Mesenchymal stem cell (in vitro differentiated cells and primary cell): ENCODE results near the gene RAB8B.
A peak's percentile ranks its signal among the peaks of the same experiment; 100 is the strongest.

Experiments
- DNase-seq: peaks from one replicate; pipeline ENCODE4 v3.0.0-alpha.2; 2013
- H2AFZ ChIP-seq: one replicate; pipeline ENCODE4 v1.6.1; 2013; ENCODE audit warnings: low read depth, mild to moderate bottlenecking, control low read depth, inconsistent platforms, low read length, moderate library complexity
- H2AK5ac ChIP-seq: 2 replicates; pipeline ENCODE4 v1.6.1; 2013; ENCODE audit warnings: low read length, moderate library complexity, mild to moderate bottlenecking, inconsistent platforms; ENCODE audit not compliant: severe bottlenecking
- H2BK120ac ChIP-seq: one replicate; pipeline ENCODE4 v1.6.1; 2013; ENCODE audit warnings: low read depth, mild to moderate bottlenecking, inconsistent platforms, low read length, moderate library complexity
- H2BK12ac ChIP-seq, 2 experiments: one replicate each; pipeline ENCODE4 v1.6.1; 2013; ENCODE audit warnings: inconsistent platforms in 2 of 2, low read length in 2 of 2, mild to moderate bottlenecking in 2 of 2, moderate library complexity in 2 of 2, control low read depth in 1 of 2
- H2BK15ac ChIP-seq: one replicate; pipeline ENCODE4 v1.6.1; 2013; ENCODE audit warnings: mild to moderate bottlenecking, low read depth, inconsistent platforms; ENCODE audit not compliant: poor library complexity, severe bottlenecking
- H2BK5ac ChIP-seq: 2 replicates; pipeline ENCODE4 v1.6.1; 2013; ENCODE audit warnings: low read depth, mild to moderate bottlenecking, low read length, control low read depth, inconsistent platforms; ENCODE audit not compliant: poor library complexity, severe bottlenecking
- H3K14ac ChIP-seq, 2 experiments: one replicate each; pipeline ENCODE4 v1.6.1; 2013; ENCODE audit warnings: inconsistent platforms in 2 of 2, low read length in 2 of 2, control low read depth in 1 of 2, mild to moderate bottlenecking in 1 of 2, moderate library complexity in 1 of 2
- H3K18ac ChIP-seq, 2 experiments: one replicate each; pipeline ENCODE4 v1.6.1; 2013; ENCODE audit warnings: inconsistent platforms in 2 of 2, low read length in 2 of 2, control low read depth in 1 of 2, low read depth in 1 of 2, mild to moderate bottlenecking in 1 of 2
- H3K23ac ChIP-seq, 2 experiments: one replicate each; pipeline ENCODE4 v1.6.1; 2013; ENCODE audit warnings: inconsistent platforms in 2 of 2, low read length in 2 of 2, mild to moderate bottlenecking in 2 of 2, moderate library complexity in 2 of 2, control low read depth in 1 of 2
- H3K27ac ChIP-seq: 2 replicates; pipeline ENCODE4 v1.5.1; 2013; ENCODE audit warnings: mild to moderate bottlenecking, moderate library complexity, low read length, control low read depth, inconsistent platforms; ENCODE audit not compliant: poor library complexity, severe bottlenecking
- H3K27me3 ChIP-seq, 2 experiments: 2 replicates each; pipeline versions ENCODE4 v1.6.1 to v1.7.0; 2013; ENCODE audit warnings: low read length in 2 of 2, mild to moderate bottlenecking in 2 of 2, moderate library complexity in 2 of 2, control low read depth in 1 of 2, inconsistent platforms in 1 of 2; ENCODE audit not compliant: control insufficient read depth in 1 of 2, insufficient read depth in 1 of 2
- H3K36me3 ChIP-seq, 2 experiments: 2 replicates each; pipeline versions ENCODE4 v1.6.1 to v1.7.0; 2013; ENCODE audit warnings: low read length in 2 of 2, control low read depth in 1 of 2, inconsistent platforms in 1 of 2, low read depth in 1 of 2, mild to moderate bottlenecking in 1 of 2; ENCODE audit not compliant: insufficient read depth in 2 of 2, control insufficient read depth in 1 of 2
- H3K4ac ChIP-seq, 2 experiments: one replicate each; pipeline ENCODE4 v1.6.1; 2013; ENCODE audit warnings: inconsistent platforms in 2 of 2, low read length in 2 of 2, mild to moderate bottlenecking in 2 of 2, moderate library complexity in 2 of 2, control low read depth in 1 of 2, low read depth in 1 of 2
- H3K4me1 ChIP-seq: 2 replicates; pipeline ENCODE4 v1.6.1; 2013; ENCODE audit warnings: low read depth, low read length, control low read depth; ENCODE audit not compliant: control insufficient read depth, insufficient read depth
- H3K4me2 ChIP-seq: 2 replicates; pipeline ENCODE4 v1.6.1; 2013; ENCODE audit warnings: low read length, mild to moderate bottlenecking, inconsistent platforms; ENCODE audit not compliant: poor library complexity, severe bottlenecking
- H3K4me3 ChIP-seq, 2 experiments: 2 replicates each; pipeline versions ENCODE4 v1.5.1 to v1.7.0; 2013; ENCODE audit warnings: low read length in 2 of 2, mild to moderate bottlenecking in 2 of 2, control low read depth in 1 of 2, low read depth in 1 of 2; ENCODE audit not compliant: insufficient read depth in 1 of 2
- H3K79me1 ChIP-seq: replicated peaks from 2 replicates; pipeline ENCODE4 v1.6.1; 2013; ENCODE audit warnings: mild to moderate bottlenecking, control low read depth, low read length, inconsistent platforms; ENCODE audit not compliant: poor library complexity, severe bottlenecking
- H3K9ac ChIP-seq: 2 replicates; pipeline ENCODE4 v1.7.0; 2013; ENCODE audit warnings: mild to moderate bottlenecking, low read length, moderate library complexity
- H3K9me3 ChIP-seq: 2 replicates; pipeline ENCODE4 v1.7.0; 2013; ENCODE audit warnings: mild to moderate bottlenecking, low read length; ENCODE audit not compliant: control insufficient read depth
- H4K8ac ChIP-seq: one replicate; pipeline ENCODE4 v1.6.1; 2013; ENCODE audit warnings: inconsistent platforms, mild to moderate bottlenecking, low read length, moderate library complexity
- H4K91ac ChIP-seq: one replicate; pipeline ENCODE4 v1.6.1; 2013; ENCODE audit warnings: mild to moderate bottlenecking, low read length, inconsistent platforms
- WGBS: methylation state at CpG from one replicate; pipeline ENCODE4 v1.1.7; 2013; ENCODE audit warnings: mixed read lengths; 5-methylcytosine and 5-hydroxymethylcytosine counted together

RAB8B gene

DNA sequence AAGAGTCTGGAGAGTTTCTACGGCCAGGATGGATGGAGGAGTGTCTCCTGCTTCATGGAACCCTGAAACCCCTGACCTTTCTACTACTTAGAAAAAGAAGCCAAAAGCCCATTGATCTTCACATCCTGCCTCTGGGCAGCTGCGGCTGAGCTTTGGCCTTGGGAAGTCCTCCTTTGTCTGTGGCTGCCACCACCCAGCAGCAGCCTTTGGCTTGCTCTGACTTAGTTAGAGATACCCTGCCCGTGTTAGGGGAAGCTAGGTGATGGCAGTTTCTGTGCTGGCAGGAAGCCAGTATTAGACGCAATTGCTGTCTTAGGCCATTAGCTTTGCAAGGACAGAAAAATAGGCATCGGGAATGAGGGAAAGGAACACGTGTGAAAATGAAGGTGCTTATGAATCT, 106.8 kb downstream of the RAB8B start:
- Histone ChIP-seq H2AFZ (no peak overlapping the region), H4K8ac (no peak overlapping the region), H3K27me3 (no peaks in the 10 kb centered on the region), H3K9ac (no peak overlapping the region), H3K79me1 (peaks cover 10% of the 10 kb centered on the region), H4K91ac (no peak overlapping the region), H3K9me3 (no peaks in the 10 kb centered on the region), H3K27ac (no peak overlapping the region), H3K23ac (no peak overlapping the region), H2BK5ac (no peak overlapping the region), H3K4me2 (no peak overlapping the region), H2BK15ac (no peak overlapping the region), H2AK5ac (peak overlapping the region; percentile 63), H3K4me1 (peaks cover 7% of the 10 kb centered on the region), H3K14ac (no peak overlapping the region), H3K36me3 (peaks cover 6 to 72% of the 10 kb centered on the region in 2 experiments), H3K18ac (no peak overlapping the region), H3K4ac (no peak overlapping the region), H2BK12ac (no peak overlapping the region), H2BK120ac (no peak overlapping the region), H3K4me3 (no peak overlapping the region)
- DNase-seq, result no peak
- WGBS, result 95% methylated on average over 6 of the region's 6 CpGs

DNA sequence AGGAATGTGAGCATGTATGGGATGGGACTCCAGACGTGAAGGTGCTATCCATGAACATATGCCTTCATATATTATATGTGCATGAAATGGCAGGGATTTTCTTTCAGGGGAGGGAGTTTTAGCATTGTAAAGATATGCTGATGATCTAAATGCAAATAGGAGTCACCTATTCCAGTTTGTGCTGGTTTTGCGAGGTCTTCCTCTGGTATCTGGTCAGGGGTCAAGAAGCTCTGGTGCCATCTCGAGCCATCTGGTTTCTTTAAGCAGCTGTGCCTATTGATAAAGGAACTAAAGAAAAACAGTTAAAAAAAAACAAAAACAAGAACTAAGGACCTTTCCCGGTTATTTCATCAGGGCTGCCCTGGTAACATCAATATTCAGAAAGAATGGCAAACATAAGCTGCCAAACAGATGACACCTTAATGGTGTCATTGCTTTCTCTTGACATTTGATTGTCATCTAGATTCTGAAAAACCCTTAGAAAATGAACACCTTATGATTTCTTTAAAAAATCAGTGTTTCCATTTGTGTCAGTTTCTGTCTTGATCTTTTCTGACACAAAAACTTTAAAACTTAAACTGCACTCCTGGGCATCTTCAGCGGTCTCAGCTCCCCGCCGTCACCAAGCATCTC, 110.7 kb downstream of the RAB8B start:
- peak overlapping the region; percentile 92 for H2AK5ac ChIP-seq
- no peak overlapping the region for H4K8ac ChIP-seq
- H3K79me1 ChIP-seq, result peaks cover 5% of the 10 kb centered on the region
- H3K9me3 ChIP-seq, result no peaks in the 10 kb centered on the region
- no peak overlapping the region for H2BK15ac ChIP-seq
- peak overlapping the region; percentile 8 for H3K27ac ChIP-seq
- peaks cover 13 to 89% of the 10 kb centered on the region in 2 experiments for H3K36me3 ChIP-seq
- no peak overlapping the region for H2BK12ac ChIP-seq
- peaks cover 11% of the 10 kb centered on the region for H3K4me1 ChIP-seq
- H3K14ac ChIP-seq, result no peak overlapping the region
- H2BK120ac ChIP-seq, result no peak overlapping the region
- no peak for DNase-seq
- H3K4ac ChIP-seq, result no peak overlapping the region
- H3K4me3 ChIP-seq, result no peak overlapping the region
- no peak overlapping the region for H3K18ac ChIP-seq
- H2AFZ ChIP-seq, result no peak overlapping the region
- WGBS, result 80% methylated on average over 7 of the region's 7 CpGs
- H3K23ac ChIP-seq, result no peak overlapping the region
- no peak overlapping the region for H4K91ac ChIP-seq
- H2BK5ac ChIP-seq, result no peak overlapping the region
- no peak overlapping the region for H3K9ac ChIP-seq
- H3K27me3 ChIP-seq, result no peaks in the 10 kb centered on the region
- no peak overlapping the region for H3K4me2 ChIP-seq

DNA sequence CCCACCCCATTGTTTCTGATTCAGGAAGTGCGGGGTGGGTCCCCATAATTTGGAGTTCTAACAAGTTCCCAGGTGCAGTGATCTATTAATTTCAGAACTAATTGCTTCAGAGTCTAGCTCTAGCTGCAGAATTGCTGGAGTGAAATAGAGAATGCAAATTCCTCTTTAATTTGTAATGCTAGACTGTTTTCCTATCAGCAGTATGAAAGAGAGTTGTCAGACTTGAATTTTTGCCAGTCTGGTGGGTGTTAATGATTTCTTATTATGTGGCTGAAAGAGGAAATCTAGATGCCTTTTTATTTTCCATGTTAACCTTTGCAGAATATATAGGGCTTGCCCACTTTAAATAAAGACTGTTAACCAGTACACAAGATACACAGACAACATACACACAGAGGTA, 111.7 kb downstream of the RAB8B start:
- no peaks in the 10 kb centered on the region for H3K27me3 ChIP-seq
- H4K91ac ChIP-seq, result no peak overlapping the region
- H3K23ac ChIP-seq, result no peak overlapping the region
- H3K79me1 ChIP-seq, result peaks cover 3% of the 10 kb centered on the region
- H2BK12ac ChIP-seq, result no peak overlapping the region
- no peak overlapping the region for H2AFZ ChIP-seq
- no peak overlapping the region for H4K8ac ChIP-seq
- no peak overlapping the region for H3K4ac ChIP-seq
- H3K9ac ChIP-seq, result no peak overlapping the region
- DNase-seq, result no peak
- no peaks in the 10 kb centered on the region for H3K9me3 ChIP-seq
- H2BK15ac ChIP-seq, result no peak overlapping the region
- peak overlapping the region; percentile 97 for H3K27ac ChIP-seq
- peak overlapping the region; percentile 95 for H2BK5ac ChIP-seq
- WGBS, result 100% methylated on average over 1 of the region's 1 CpG
- H3K4me1 ChIP-seq, result peaks cover 13% of the 10 kb centered on the region
- no peak overlapping the region for H3K14ac ChIP-seq
- no peak overlapping the region for H3K18ac ChIP-seq
- no peak overlapping the region for H2AK5ac ChIP-seq
- H3K4me3 ChIP-seq, result no peak overlapping the region
- H3K4me2 ChIP-seq, result peak overlapping the region; percentile 46
- no peak overlapping the region for H2BK120ac ChIP-seq
- peaks cover 16 to 91% of the 10 kb centered on the region in 2 experiments for H3K36me3 ChIP-seq

- Histone ChIP-seq H3K79me1 (peaks cover 2% of the 10 kb centered on the region), H2AFZ (no peak overlapping the region), H3K4me3 (no peak overlapping the region), H2BK5ac (no peak overlapping the region), H3K4me1 (peaks cover 14% of the 10 kb centered on the region), H3K23ac (no peak overlapping the region), H3K4me2 (no peak overlapping the region), H3K18ac (no peak overlapping the region), H2BK15ac (no peak overlapping the region), H2BK12ac (no peak overlapping the region), H3K4ac (no peak overlapping the region), H4K91ac (no peak overlapping the region), H3K27me3 (no peaks in the 10 kb centered on the region), H3K36me3 (peaks cover 15 to 82% of the 10 kb centered on the region in 2 experiments), H2AK5ac (no peak overlapping the region), H2BK120ac (no peak overlapping the region), H4K8ac (no peak overlapping the region), H3K27ac (no peak overlapping the region), H3K9ac (no peak overlapping the region), H3K9me3 (no peaks in the 10 kb centered on the region), H3K14ac (no peak overlapping the region)
- no peak for DNase-seq
- 98% methylated on average over 5 of the region's 5 CpGs for WGBS
Observed at GRCh38 chr15:63305260-63305659, 115.9 kb downstream of the RAB8B start.
